GM12878 (cell line): ENCODE data around the gene PEX12. TPM values are rescaled to one million over a fixed set of nuclear protein-coding genes. Genes with fewer than 3 reads are reported as not detected.

Experiments
- ASH2L ChIP-seq: fragments of 300-600, 200-600 bp; sonication (generic); IDR thresholded peaks from 2 replicates; pipeline ENCODE4 v1.6.1; 2017; ENCODE audit warnings: low read depth, mild to moderate bottlenecking, borderline replicate concordance
- BMI1 ChIP-seq: fragments of 450-650 bp; IDR thresholded peaks from 2 replicates; pipeline ENCODE4 v1.6.1; 2016; ENCODE audit warnings: mild to moderate bottlenecking, moderate library complexity, borderline replicate concordance
- CHD1 ChIP-seq: IDR thresholded peaks from 2 replicates; pipeline ENCODE4 v1.6.1; 2012; ENCODE audit warnings: low read depth, low read length, improper control_type of control experiment
- DPF2 ChIP-seq: fragments of 450-650 bp; IDR thresholded peaks from 2 replicates; pipeline ENCODE4 v1.6.1; 2017; ENCODE audit warnings: mild to moderate bottlenecking
- EED ChIP-seq: sonication (generic); IDR thresholded peaks from 2 replicates; pipeline ENCODE4 v1.6.1; 2016; ENCODE audit warnings: antibody characterized with exemption, low read depth
- FOS ChIP-seq: IDR thresholded peaks from 3 replicates; pipeline ENCODE4 v1.6.1; 2011; ENCODE audit warnings: borderline replicate concordance; ENCODE audit not compliant: insufficient read length; ENCODE audit errors: extremely low read depth
- GATAD2B ChIP-seq: fragments of 450-650 bp; conservative IDR thresholded peaks from 2 replicates; pipeline ENCODE4 v1.6.1; 2017; ENCODE audit warnings: low read depth, mild to moderate bottlenecking, moderate library complexity
- IKZF1 ChIP-seq: fragments of 450-650 bp; conservative IDR thresholded peaks from 2 replicates; pipeline ENCODE4 v1.6.1; 2017; ENCODE audit warnings: antibody characterized with exemption, mild to moderate bottlenecking
- MXI1 ChIP-seq: fragments of 150-350 bp; IDR thresholded peaks from 2 replicates; pipeline ENCODE4 v1.6.1; 2011; ENCODE audit warnings: low read depth, mild to moderate bottlenecking, inconsistent platforms, low read length, improper control_type of control experiment
- NBN ChIP-seq: fragments of 450-650 bp; IDR thresholded peaks from 2 replicates; pipeline ENCODE4 v1.6.1; 2016
- NFYB ChIP-seq: IDR thresholded peaks from 2 replicates; pipeline ENCODE4 v1.6.1; 2011; ENCODE audit warnings: low read depth, mild to moderate bottlenecking, low read length, improper control_type of control experiment, moderate library complexity; ENCODE audit not compliant: insufficient read depth
- NKRF ChIP-seq: fragments of 450-650 bp; conservative IDR thresholded peaks from 2 replicates; pipeline ENCODE4 v1.6.1; 2017; ENCODE audit warnings: mild to moderate bottlenecking, moderate library complexity
- PKNOX1 ChIP-seq: fragments of 450-650 bp; IDR thresholded peaks from 2 replicates; pipeline ENCODE4 v1.6.1; 2016; ENCODE audit warnings: mild to moderate bottlenecking
- POLR2AphosphoS5 ChIP-seq: IDR thresholded peaks from 2 replicates; pipeline ENCODE4 v1.6.1; 2011; ENCODE audit warnings: mild to moderate bottlenecking, low read length, inconsistent platforms
- RCOR1 ChIP-seq: conservative IDR thresholded peaks from 2 replicates; pipeline ENCODE4 v1.6.1; 2012; ENCODE audit warnings: low read depth, low read length, improper control_type of control experiment
- RFX5 ChIP-seq: IDR thresholded peaks from 2 replicates; pipeline ENCODE4 v1.6.1; 2011; ENCODE audit warnings: low read depth, low read length, improper control_type of control experiment
- RUNX3 ChIP-seq: IDR thresholded peaks from 2 replicates; pipeline ENCODE4 v1.6.1; 2012; ENCODE audit warnings: low read length, inconsistent platforms
- SIN3A ChIP-seq: IDR thresholded peaks from 2 replicates; pipeline ENCODE4 v1.6.1; 2012; ENCODE audit warnings: low read depth, low read length, improper control_type of control experiment
- SP1 ChIP-seq: IDR thresholded peaks from one replicate; pipeline ENCODE4 v1.6.1; 2011; ENCODE audit warnings: low read depth, low read length
- SREBF2 ChIP-seq: IDR thresholded peaks from 2 replicates; pipeline ENCODE4 v1.6.1; 2012; ENCODE audit warnings: mild to moderate bottlenecking, low read length
- SUPT20H ChIP-seq: IDR thresholded peaks from 2 replicates; pipeline ENCODE4 v1.6.1; 2011; ENCODE audit warnings: low read depth, mild to moderate bottlenecking, low read length, moderate library complexity, borderline replicate concordance; ENCODE audit not compliant: control insufficient read depth
- TARDBP ChIP-seq: IDR thresholded peaks from 2 replicates; pipeline ENCODE4 v1.6.1; 2016; ENCODE audit warnings: borderline replicate concordance
- TBL1XR1 ChIP-seq: IDR thresholded peaks from 2 replicates; pipeline ENCODE4 v1.6.1; 2012; ENCODE audit warnings: low read depth, low read length, improper control_type of control experiment
- TCF7 ChIP-seq: IDR thresholded peaks from 2 replicates; pipeline ENCODE4 v1.6.1; 2014; ENCODE audit warnings: antibody characterized with exemption, borderline replicate concordance
- ZNF592 ChIP-seq: fragments of 450-650 bp; IDR thresholded peaks from 2 replicates; pipeline ENCODE4 v1.6.1; 2017; ENCODE audit warnings: mild to moderate bottlenecking, moderate library complexity
- polyA plus RNA-seq, 11 experiments: library from polyadenylated mRNA; depleted of rRNA in 4 of 11; unstranded in 6 of 11; stranded (reverse) in 5 of 11; fragments of >200 nt; fragmentation: Nextera tagmentation in 4 of 11; fragmentation: Illumina TruSeq in 1 of 11; extraction: Ambion mirVana in 4 of 11; extraction: Trizol in 1 of 11; gene quantifications; 1 replicate in 1 of 11; 2 replicates in 10 of 11; pipeline versions ENCODE4 v1.2.1 to v1.2.3, GENCODE V29; 2011 to 2016; ENCODE audit warnings: inconsistent platforms in 2 of 11, missing spikeins in 2 of 11, low read depth in 1 of 11
- total RNA-seq, 4 experiments: library from RNA; depleted of rRNA in 3 of 4; stranded (reverse); fragments of >200 nt in 3 of 4; fragmentation: Illumina TruSeq in 1 of 4; extraction: Trizol in 1 of 4; gene quantifications; 2 replicates each; pipeline versions ENCODE4 v1.2.1 to v1.2.3, GENCODE V29; 2013 to 2021

Gene PEX12
- total and polyA plus RNA-seq, 10 of the 15 experiments (the other 5 are each of a cell fraction or from before 2014, with no cell fraction given) = 2.9 to 15.8 (median 4.6) TPM

GRCh38 chr17:35587074-35587961, 8.9 kb upstream of the PEX12 start, which contains the start of gene AP2B1 (continued):
- TF ChIP-seq POLR2AphosphoS5 = peak; percentile 80
- peak; percentile 92 for TF ChIP-seq IKZF1
- no peak for TF ChIP-seq TCF7
- no peak for TF ChIP-seq SUPT20H
- TF ChIP-seq SP1 = peak; percentile 60
- TF ChIP-seq RCOR1 = 0 out of 2 replicates have a peak, but pooled peaks have one; percentile 77
- peak; percentile 62; the same call in 1 of the 2 replicates for TF ChIP-seq RFX5
- peak; percentile 78; the same call in 1 of the 2 replicates for TF ChIP-seq ZNF592
- peak; percentile 100 for TF ChIP-seq NBN
- TF ChIP-seq RUNX3 = peak; percentile 78
- peak; percentile 12; the same call in 1 of the 2 replicates for TF ChIP-seq EED
- TF ChIP-seq TARDBP = peak; percentile 92
- peak; percentile 53 for TF ChIP-seq DPF2
- TF ChIP-seq TBL1XR1 = peak; percentile 51; the same call in 1 of the 2 replicates
- TF ChIP-seq NFYB = no peak
- TF ChIP-seq MXI1 = peak; percentile 65
- no peak for TF ChIP-seq FOS
- peak; percentile 79 for TF ChIP-seq PKNOX1
- peak; percentile 79 for TF ChIP-seq NKRF
- TF ChIP-seq BMI1 = no peak
- TF ChIP-seq CHD1 = 0 out of 2 replicates have a peak, but pooled peaks have one; percentile 32
- 0 out of 2 replicates have a peak, but pooled peaks have one; percentile 71 for TF ChIP-seq ASH2L
- no peak for TF ChIP-seq SIN3A
- no peak for TF ChIP-seq SREBF2
- TF ChIP-seq GATAD2B = peak; percentile 50; the same call in 1 of the 2 replicates
